PC-9 (cell line): ENCODE data around the gene PAFAH1B1. TPM values are rescaled to one million over a fixed set of nuclear protein-coding genes. Genes with fewer than 3 reads are reported as not detected.

Source experiments
- BruUV-seq: library from RNA; stranded (reverse); fragments of 400-500 nt; replicated peaks from 2 replicates; lab custom pipeline; 2021; lab: Mats Ljungman, UMichigan
- CTCF ChIA-PET: fragments of 300-600 bp; sonication (Branson Sonifier 250); formaldehyde crosslinking; loops from one replicate; lab custom pipeline; 2022; ENCODE audit warnings: antibody characterized with exemption; lab: Charles Lee
- POLR2A ChIA-PET: fragments of 300-600 bp; sonication (Branson Sonifier 250); formaldehyde crosslinking; loops from one replicate; lab custom pipeline; 2022; ENCODE audit warnings: antibody characterized with exemption; ENCODE audit not compliant: unreplicated experiment; lab: Charles Lee
- DNase-seq, 2 experiments: peaks; one replicate each; pipeline versions ENCODE4 v3.0.0 to v3.0.0-alpha.2; 2015 to 2022; ENCODE audit warnings: mixed read lengths in 1 of 2
- H2AFZ ChIP-seq: fragments of 200-600 bp; sonication (generic); 2 replicates; pipeline ENCODE4 v1.8.1; 2017; ENCODE audit warnings: antibody characterized with exemption
- H3F3A ChIP-seq: fragments of 200-600 bp; sonication (generic); 2 replicates; pipeline ENCODE4 v1.8.1; 2017; ENCODE audit warnings: antibody characterized with exemption, mild to moderate bottlenecking, low read depth; ENCODE audit not compliant: insufficient read depth
- H3K27ac ChIP-seq: fragments of 200-600 bp; sonication (generic); 2 replicates; pipeline ENCODE4 v1.6.1; 2016; ENCODE audit warnings: mixed run types
- H3K27me3 ChIP-seq: fragments of 200-600 bp; sonication (generic); 2 replicates; pipeline ENCODE4 v1.6.1; 2016; ENCODE audit warnings: low read depth, mixed run types; ENCODE audit not compliant: insufficient read depth
- H3K36me3 ChIP-seq: fragments of 200-600 bp; sonication (generic); 2 replicates; pipeline ENCODE4 v1.6.1; 2016; ENCODE audit warnings: low read depth, mixed run types
- H3K4me1 ChIP-seq: fragments of 200-600 bp; sonication (generic); replicated peaks from 2 replicates; pipeline ENCODE4 v1.6.1; 2016; ENCODE audit warnings: mixed run types; ENCODE audit not compliant: insufficient read depth
- H3K4me2 ChIP-seq: fragments of 200-600 bp; sonication (generic); 2 replicates; pipeline ENCODE4 v1.6.1; 2017; ENCODE audit warnings: mixed run types
- H3K4me3 ChIP-seq: fragments of 200-600 bp; sonication (generic); 2 replicates; pipeline ENCODE4 v1.6.1; 2016; ENCODE audit warnings: mixed run types
- H3K79me2 ChIP-seq: fragments of 200-600 bp; sonication (generic); 2 replicates; pipeline ENCODE4 v1.6.1; 2017; ENCODE audit warnings: low read depth, mixed run types
- H3K9me2 ChIP-seq: fragments of 200-600 bp; sonication (generic); 2 replicates; pipeline ENCODE4 v1.8.1; 2017; ENCODE audit warnings: mild to moderate bottlenecking; ENCODE audit not compliant: insufficient read depth
- H3K9me3 ChIP-seq: fragments of 200-600 bp; sonication (generic); 2 replicates; pipeline ENCODE4 v1.8.1; 2016; ENCODE audit warnings: low read depth; ENCODE audit not compliant: insufficient read depth
- H4K20me1 ChIP-seq: fragments of 200-600 bp; sonication (generic); 2 replicates; pipeline ENCODE4 v1.8.1; 2017; ENCODE audit not compliant: insufficient read depth
- EZH2 ChIP-seq: fragments of 200-600 bp; sonication (generic); IDR thresholded peaks from 2 replicates; pipeline ENCODE4 v1.8.0; 2017; ENCODE audit warnings: antibody characterized with exemption, low read depth
- intact Hi-C: fragments of 100-400 bp; cut with micrococcal nuclease; formaldehyde crosslinking; loops from one replicate; pipeline ENCODE4 v1.10.0; 2022; ENCODE audit not compliant: unreplicated experiment
- total RNA-seq: library from RNA; stranded (reverse); gene quantifications from 2 replicates; pipeline ENCODE4 v1.2.3, GENCODE V29; 2021
- TF ChIP-seq, protein P1 (sequence below): fragments of 200-600 bp; sonication (generic); conservative IDR thresholded peaks from 2 replicates; pipeline ENCODE4 v1.6.1; 2017; ENCODE audit warnings: mixed run types, antibody characterized with exemption, mild to moderate bottlenecking, moderate library complexity

PAFAH1B1 gene
- total RNA-seq, 1 experiment from 2014 or later = 152 TPM

DNA sequence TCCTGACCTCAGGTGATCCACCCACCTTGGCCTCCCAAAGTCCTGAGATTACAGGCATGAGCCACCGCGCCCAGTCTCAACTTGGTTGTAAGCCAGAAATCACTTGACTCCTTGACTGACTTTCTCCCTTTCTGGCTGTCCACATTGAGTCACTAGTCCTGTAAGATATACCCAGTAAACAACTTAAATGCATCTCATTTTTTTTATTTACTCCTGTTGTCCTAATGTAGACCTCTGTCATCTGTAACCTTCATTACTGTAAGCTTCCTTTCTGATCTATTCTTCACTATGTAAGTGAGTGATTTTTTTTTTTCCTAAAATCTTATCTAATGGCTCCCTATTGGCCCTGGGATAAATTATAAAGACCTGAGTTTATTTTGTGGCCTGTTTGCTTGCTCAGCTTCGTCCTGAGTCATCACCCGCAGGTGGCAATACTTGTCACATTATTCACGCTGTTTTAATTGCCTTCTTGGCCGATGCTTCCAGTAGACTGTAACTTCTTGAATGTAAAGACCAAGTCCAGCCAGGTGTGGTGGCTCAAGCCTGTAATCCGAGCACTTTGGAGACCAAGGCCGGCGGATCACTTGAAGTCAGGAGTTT lies 41.0 kb downstream of the PAFAH1B1 start:
- Histone ChIP-seq H3F3A (peaks cover 64% of the 10 kb centered on the region), H3K4me2 (peak overlapping the region; percentile 47)
- no TSS peak for BruUV-seq

GRCh38 chr17:2635241-2635640 lies 41.8 kb downstream of the PAFAH1B1 start:
- Histone ChIP-seq H3K4me1 (peaks cover 32% of the 10 kb centered on the region), H3K36me3 (peaks cover 23% of the 10 kb centered on the region), H3K9me3 (no peaks in the 10 kb centered on the region), H3K4me2 (no peak overlapping the region), H3K4me3 (no peak overlapping the region), H3K9me2 (no peaks in the 10 kb centered on the region), H2AFZ (no peak overlapping the region), H3F3A (peaks cover 56% of the 10 kb centered on the region), H3K79me2 (peaks cover 87% of the 10 kb centered on the region), H4K20me1 (peaks cover 88% of the 10 kb centered on the region), H3K27ac (peak overlapping the region; percentile 81), H3K27me3 (no peaks in the 10 kb centered on the region)
- intact Hi-C loops = no loop called here
- ChIA-PET CTCF (interaction anchor here (0.6 kb wide), 1 partner anchor 176 kb away, joined by 6 read pairs; no protein-coding TSS in a partner anchor), POLR2A (no interaction called here)
- no peak for TF ChIP-seq EZH2
- no TSS peak for BruUV-seq
- no peak for DNase-seq

More for the DNA sequence above, 41.0 kb downstream of the PAFAH1B1 start:
- Histone ChIP-seq H3K9me3 (no peaks in the 10 kb centered on the region), H3K36me3 (peaks cover 23% of the 10 kb centered on the region), H2AFZ (no peak overlapping the region), H3K79me2 (peaks cover 87% of the 10 kb centered on the region), H3K9me2 (no peaks in the 10 kb centered on the region), H3K4me3 (no peak overlapping the region), H3K4me1 (peaks cover 32% of the 10 kb centered on the region), H4K20me1 (peaks cover 93% of the 10 kb centered on the region), H3K27ac (peak overlapping the region; percentile 81), H3K27me3 (no peaks in the 10 kb centered on the region)
- peak; percentile 80 to 99 for DNase-seq
- POLR2A ChIA-PET = interaction anchor here (0.7 kb wide), 1 partner anchor 70 kb away, joined by 4 read pairs; no protein-coding TSS in a partner anchor
- CTCF ChIA-PET = interaction anchor here (0.6 kb wide), 1 partner anchor 175 kb away, joined by 6 read pairs; no protein-coding TSS in a partner anchor
- intact Hi-C loops = no loop called here
- TF ChIP-seq, protein P1, sequence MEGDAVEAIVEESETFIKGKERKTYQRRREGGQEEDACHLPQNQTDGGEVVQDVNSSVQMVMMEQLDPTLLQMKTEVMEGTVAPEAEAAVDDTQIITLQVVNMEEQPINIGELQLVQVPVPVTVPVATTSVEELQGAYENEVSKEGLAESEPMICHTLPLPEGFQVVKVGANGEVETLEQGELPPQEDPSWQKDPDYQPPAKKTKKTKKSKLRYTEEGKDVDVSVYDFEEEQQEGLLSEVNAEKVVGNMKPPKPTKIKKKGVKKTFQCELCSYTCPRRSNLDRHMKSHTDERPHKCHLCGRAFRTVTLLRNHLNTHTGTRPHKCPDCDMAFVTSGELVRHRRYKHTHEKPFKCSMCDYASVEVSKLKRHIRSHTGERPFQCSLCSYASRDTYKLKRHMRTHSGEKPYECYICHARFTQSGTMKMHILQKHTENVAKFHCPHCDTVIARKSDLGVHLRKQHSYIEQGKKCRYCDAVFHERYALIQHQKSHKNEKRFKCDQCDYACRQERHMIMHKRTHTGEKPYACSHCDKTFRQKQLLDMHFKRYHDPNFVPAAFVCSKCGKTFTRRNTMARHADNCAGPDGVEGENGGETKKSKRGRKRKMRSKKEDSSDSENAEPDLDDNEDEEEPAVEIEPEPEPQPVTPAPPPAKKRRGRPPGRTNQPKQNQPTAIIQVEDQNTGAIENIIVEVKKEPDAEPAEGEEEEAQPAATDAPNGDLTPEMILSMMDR = no peak
- no peak for TF ChIP-seq EZH2

GRCh38 chr17:2635675-2636074 lies 42.2 kb downstream of the PAFAH1B1 start:
- H3K27me3 ChIP-seq = no peaks in the 10 kb centered on the region
- no peak for DNase-seq
- H2AFZ ChIP-seq = no peak overlapping the region
- H4K20me1 ChIP-seq = peaks cover 85% of the 10 kb centered on the region
- no peak overlapping the region for H3K4me2 ChIP-seq
- CTCF ChIA-PET = interaction anchor here (0.6 kb wide), 1 partner anchor 39 kb away, joined by 8 read pairs; no protein-coding TSS in a partner anchor
- POLR2A ChIA-PET = no interaction called here
- H3K79me2 ChIP-seq = peaks cover 82% of the 10 kb centered on the region
- no TSS peak for BruUV-seq
- intact Hi-C loops = no loop called here
- peaks cover 53% of the 10 kb centered on the region for H3F3A ChIP-seq
- H3K9me3 ChIP-seq = no peaks in the 10 kb centered on the region
- H3K9me2 ChIP-seq = no peaks in the 10 kb centered on the region
- H3K36me3 ChIP-seq = peaks cover 23% of the 10 kb centered on the region
- H3K4me3 ChIP-seq = no peak overlapping the region
- TF ChIP-seq EZH2 = no peak
- TF ChIP-seq, protein P1 = no peak
- peaks cover 32% of the 10 kb centered on the region for H3K4me1 ChIP-seq
- H3K27ac ChIP-seq = no peak overlapping the region
